A673 (cell line): ENCODE measurements around the gene LRRC18.

ENCODE experiments used
- EZH2 ChIP-seq: fragments of 200-600 bp; sonication (generic); IDR thresholded peaks from 2 replicates; pipeline ENCODE4 v1.6.1; 2017; ENCODE audit warnings: borderline replicate concordance, low read depth, mild to moderate bottlenecking, mixed read lengths, antibody characterized with exemption, low read length; ENCODE audit not compliant: poor library complexity, severe bottlenecking
- TF ChIP-seq, protein P1 (sequence below): fragments of 300-800, 200-600 bp; sonication (generic); conservative IDR thresholded peaks from 2 replicates; pipeline ENCODE4 v1.5.1; 2017; ENCODE audit warnings: low read depth, mild to moderate bottlenecking, antibody characterized with exemption, low read length, moderate library complexity, mixed read lengths

DNA sequence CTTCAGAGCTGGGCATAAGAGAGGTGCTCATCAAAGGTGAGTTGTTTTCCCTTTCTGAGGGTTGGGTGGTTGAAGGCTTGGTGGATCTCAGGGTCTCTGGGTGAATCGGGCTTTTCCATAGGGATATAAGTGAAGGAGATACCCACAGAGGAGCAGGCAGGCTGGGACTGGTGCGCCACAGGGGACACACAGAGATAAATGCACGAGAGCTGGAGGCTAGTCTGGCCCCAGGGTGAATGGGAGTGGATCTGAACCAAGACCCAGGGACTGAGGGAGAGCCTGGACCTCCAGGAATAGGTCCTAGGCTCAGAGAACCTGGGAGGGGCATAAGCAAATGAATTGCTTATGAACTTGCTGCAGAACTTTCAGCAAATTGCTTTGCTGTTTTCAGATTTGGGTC is 61.5 kb downstream of the LRRC18 start:
- TF ChIP-seq, protein P1, sequence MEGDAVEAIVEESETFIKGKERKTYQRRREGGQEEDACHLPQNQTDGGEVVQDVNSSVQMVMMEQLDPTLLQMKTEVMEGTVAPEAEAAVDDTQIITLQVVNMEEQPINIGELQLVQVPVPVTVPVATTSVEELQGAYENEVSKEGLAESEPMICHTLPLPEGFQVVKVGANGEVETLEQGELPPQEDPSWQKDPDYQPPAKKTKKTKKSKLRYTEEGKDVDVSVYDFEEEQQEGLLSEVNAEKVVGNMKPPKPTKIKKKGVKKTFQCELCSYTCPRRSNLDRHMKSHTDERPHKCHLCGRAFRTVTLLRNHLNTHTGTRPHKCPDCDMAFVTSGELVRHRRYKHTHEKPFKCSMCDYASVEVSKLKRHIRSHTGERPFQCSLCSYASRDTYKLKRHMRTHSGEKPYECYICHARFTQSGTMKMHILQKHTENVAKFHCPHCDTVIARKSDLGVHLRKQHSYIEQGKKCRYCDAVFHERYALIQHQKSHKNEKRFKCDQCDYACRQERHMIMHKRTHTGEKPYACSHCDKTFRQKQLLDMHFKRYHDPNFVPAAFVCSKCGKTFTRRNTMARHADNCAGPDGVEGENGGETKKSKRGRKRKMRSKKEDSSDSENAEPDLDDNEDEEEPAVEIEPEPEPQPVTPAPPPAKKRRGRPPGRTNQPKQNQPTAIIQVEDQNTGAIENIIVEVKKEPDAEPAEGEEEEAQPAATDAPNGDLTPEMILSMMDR: no peak
- no peak for TF ChIP-seq EZH2
